GM10847 (cell line): ENCODE data around the gene MRPL24.

Experiments used
- POLR2A ChIP-seq: IDR thresholded peaks from 2 replicates; pipeline ENCODE4 v1.6.1; 2011; ENCODE audit not compliant: insufficient read length; ENCODE audit errors: extremely low read depth

Gene MRPL24

GRCh38 chr1:156709031-156709430, 31.9 kb downstream of the MRPL24 start:
- TF ChIP-seq POLR2A = no peak

GRCh38 chr1:156708218-156708661, 32.6 kb downstream of the MRPL24 start:
- no peak for TF ChIP-seq POLR2A

- TF ChIP-seq POLR2A = no peak
These were observed 33.3 kb downstream of the MRPL24 start for GRCh38 chr1:156707417-156708217.

GRCh38 chr1:156706657-156707416, 34.1 kb downstream of the MRPL24 start:
- no peak for TF ChIP-seq POLR2A

- no peak for TF ChIP-seq POLR2A
These were observed 34.8 kb downstream of the MRPL24 start for GRCh38 chr1:156705918-156706656.

GRCh38 chr1:156705321-156705917, 35.5 kb downstream of the MRPL24 start, which contains the start of gene CRABP2:
Gene CRABP2 (minus strand): TSS chr1:156705583. CDS start chr1:156705446, 137 bp downstream.
- no peak for TF ChIP-seq POLR2A

GRCh38 chr1:156704930-156705320, 36.0 kb downstream of the MRPL24 start:
- TF ChIP-seq POLR2A = no peak

GRCh38 chr1:156704166-156704711, 36.6 kb downstream of the MRPL24 start:
- TF ChIP-seq POLR2A = no peak

- TF ChIP-seq POLR2A = no peak
These were observed 37.1 kb downstream of the MRPL24 start for GRCh38 chr1:156703741-156704140.

GRCh38 chr1:156703336-156703735, 37.6 kb downstream of the MRPL24 start:
- no peak for TF ChIP-seq POLR2A

- no peak for TF ChIP-seq POLR2A
These were observed 40.0 kb downstream of the MRPL24 start for GRCh38 chr1:156700736-156701531.

GRCh38 chr1:156698995-156699394, 41.9 kb downstream of the MRPL24 start:
- no peak for TF ChIP-seq POLR2A

GRCh38 chr1:156697481-156697880, 43.4 kb downstream of the MRPL24 start:
- no peak for TF ChIP-seq POLR2A

GRCh38 chr1:156696755-156697154, 44.1 kb downstream of the MRPL24 start:
- no peak for TF ChIP-seq POLR2A
